Measurements from ENCODE around the gene CACNA1I. TPM values are rescaled to one million over a fixed set of nuclear protein-coding genes. Genes with fewer than 3 reads are reported as not detected.
"Not testable (repeated sequence)": the region's sequence is repeated elsewhere in the genome, so short reads cannot be mapped to it uniquely, and the experiment has no call there.

Gene CACNA1I
- total RNA-seq, 2 donors from 2014 or later: 0.33 to 0.52 TPM

DNA sequence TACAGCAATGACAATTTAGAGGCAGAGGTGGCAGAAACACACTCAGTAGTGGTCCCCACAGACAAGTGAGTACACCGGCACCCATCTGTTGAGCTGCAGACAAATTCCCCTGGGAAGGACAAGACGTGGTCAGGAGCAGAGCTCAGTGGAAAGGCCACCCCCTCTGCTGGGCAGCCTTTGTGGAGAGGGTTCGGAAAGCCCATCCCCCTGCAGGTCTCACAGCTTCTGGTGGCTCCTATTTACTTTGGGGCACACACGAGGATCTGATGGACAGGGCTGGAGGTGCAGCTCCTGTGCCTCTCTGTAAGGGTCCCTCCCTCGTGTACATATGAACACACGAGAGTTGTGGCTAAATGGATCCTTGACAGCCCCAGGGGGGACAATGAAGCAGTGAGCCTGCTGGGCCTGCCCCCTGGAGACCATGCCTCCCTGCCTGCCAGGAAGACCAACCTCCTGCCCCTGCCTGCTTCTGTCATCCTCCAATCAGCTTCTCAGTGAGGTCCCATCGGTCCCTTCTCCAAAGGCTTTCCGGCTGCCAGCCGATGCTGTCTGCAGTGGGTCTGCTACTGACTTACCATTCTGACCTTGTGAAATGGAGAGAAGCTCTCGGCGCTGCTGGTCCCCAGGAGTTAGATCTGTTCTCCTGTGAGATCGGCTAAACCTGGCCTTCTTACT lies 161.5 kb downstream of the CACNA1I start:
- Histone ChIP-seq H3K36me3 (replicated peaks in 1 of 2; ENCODE audit: insufficient read depth in 1 of 2, low read depth in 2 of 2) (no peaks in the 10 kb centered on the region), H3K4me1 (no peaks in the 10 kb centered on the region), H3K27me3 (no peaks in the 10 kb centered on the region), H3K4me3 (no peak overlapping the region), H3K27ac (no peak overlapping the region), H3K9me3 (no peaks in the 10 kb centered on the region)
- ATAC-seq (no peak), DNase-seq (no peak)
- 36 to 44% methylated on average over 10 to 12 of the region's 12 CpGs for WGBS, 2 donors
- intact Hi-C loops (cut with DNase I): no loop called here
- TF ChIP-seq, protein P1, sequence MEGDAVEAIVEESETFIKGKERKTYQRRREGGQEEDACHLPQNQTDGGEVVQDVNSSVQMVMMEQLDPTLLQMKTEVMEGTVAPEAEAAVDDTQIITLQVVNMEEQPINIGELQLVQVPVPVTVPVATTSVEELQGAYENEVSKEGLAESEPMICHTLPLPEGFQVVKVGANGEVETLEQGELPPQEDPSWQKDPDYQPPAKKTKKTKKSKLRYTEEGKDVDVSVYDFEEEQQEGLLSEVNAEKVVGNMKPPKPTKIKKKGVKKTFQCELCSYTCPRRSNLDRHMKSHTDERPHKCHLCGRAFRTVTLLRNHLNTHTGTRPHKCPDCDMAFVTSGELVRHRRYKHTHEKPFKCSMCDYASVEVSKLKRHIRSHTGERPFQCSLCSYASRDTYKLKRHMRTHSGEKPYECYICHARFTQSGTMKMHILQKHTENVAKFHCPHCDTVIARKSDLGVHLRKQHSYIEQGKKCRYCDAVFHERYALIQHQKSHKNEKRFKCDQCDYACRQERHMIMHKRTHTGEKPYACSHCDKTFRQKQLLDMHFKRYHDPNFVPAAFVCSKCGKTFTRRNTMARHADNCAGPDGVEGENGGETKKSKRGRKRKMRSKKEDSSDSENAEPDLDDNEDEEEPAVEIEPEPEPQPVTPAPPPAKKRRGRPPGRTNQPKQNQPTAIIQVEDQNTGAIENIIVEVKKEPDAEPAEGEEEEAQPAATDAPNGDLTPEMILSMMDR (IDR thresholded peaks at IDR 0.05): no peak
- no peak for TF ChIP-seq POLR2A (IDR thresholded peaks at IDR 0.05)

DNA sequence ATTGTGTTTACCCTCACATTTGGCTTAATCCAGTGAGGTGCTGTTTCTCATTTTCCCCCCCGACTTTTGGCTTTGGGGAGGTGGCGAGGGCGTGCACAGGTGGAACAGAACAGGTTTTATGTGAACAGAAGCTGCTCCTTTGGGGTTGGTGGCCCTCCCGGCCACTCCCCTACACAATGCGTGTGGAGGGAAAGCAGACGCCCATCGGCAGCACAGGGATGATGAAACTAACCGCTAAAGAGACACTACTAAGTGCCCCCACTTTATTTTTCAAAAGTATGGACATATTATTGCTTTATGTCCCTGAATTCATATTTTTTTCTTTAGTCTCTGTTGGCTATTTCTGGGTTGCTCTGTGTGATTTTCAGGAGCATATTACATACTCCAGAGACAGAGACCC lies 162.1 kb downstream of the CACNA1I start:
- intact Hi-C loops (cut with DNase I): no loop called here
- Histone ChIP-seq H3K36me3 (replicated peaks in 1 of 2; ENCODE audit: insufficient read depth in 1 of 2, low read depth in 2 of 2) (no peaks in the 10 kb centered on the region), H3K27me3 (no peaks in the 10 kb centered on the region), H3K4me3 (no peak overlapping the region), H3K4me1 (no peaks in the 10 kb centered on the region), H3K9me3 (no peaks in the 10 kb centered on the region), H3K27ac (no peak overlapping the region)
- ATAC-seq (no peak), DNase-seq (no peak)
- WGBS, 2 donors: 64 to 70% methylated on average over 8 of the region's 8 CpGs
- TF ChIP-seq, protein P1 (IDR thresholded peaks at IDR 0.05): no peak
- TF ChIP-seq POLR2A (IDR thresholded peaks at IDR 0.05): no peak

DNA sequence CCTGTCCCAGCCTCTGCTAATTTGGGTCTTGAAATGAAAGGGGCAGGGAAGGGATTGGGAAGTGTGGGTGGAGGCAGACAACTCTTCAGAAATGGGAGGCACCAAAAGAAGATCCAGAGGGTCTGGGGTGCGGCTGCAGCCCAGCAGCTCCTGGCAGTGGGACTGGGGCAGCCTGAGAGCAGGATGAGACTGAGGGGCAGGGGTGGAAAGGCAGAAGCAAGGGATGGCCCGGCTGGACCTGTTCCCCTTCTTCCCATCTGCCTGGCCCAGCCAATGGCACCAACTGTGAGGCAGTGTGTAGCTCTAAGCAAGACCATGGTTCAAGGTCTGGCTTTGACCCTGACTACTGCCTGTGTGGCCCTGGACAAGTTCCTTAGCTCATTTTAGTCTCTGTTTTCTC lies 162.6 kb downstream of the CACNA1I start:
- no peak for TF ChIP-seq POLR2A (IDR thresholded peaks at IDR 0.05)
- TF ChIP-seq, protein P1 (IDR thresholded peaks at IDR 0.05): no peak
- 60 to 64% methylated on average over 1 to 2 of the region's 2 CpGs for WGBS, 2 donors
- intact Hi-C loops (cut with DNase I): no loop called here
- no peaks in the 10 kb centered on the region for H3K9me3 ChIP-seq
- no peak for ATAC-seq
- no peak overlapping the region for H3K4me3 ChIP-seq
- H3K27me3 ChIP-seq: no peaks in the 10 kb centered on the region
- no peak overlapping the region for H3K27ac ChIP-seq
- H3K4me1 ChIP-seq: no peaks in the 10 kb centered on the region
- DNase-seq: no peak
- no peaks in the 10 kb centered on the region for H3K36me3 ChIP-seq (replicated peaks in 1 of 2; ENCODE audit: insufficient read depth in 1 of 2, low read depth in 2 of 2)

DNA sequence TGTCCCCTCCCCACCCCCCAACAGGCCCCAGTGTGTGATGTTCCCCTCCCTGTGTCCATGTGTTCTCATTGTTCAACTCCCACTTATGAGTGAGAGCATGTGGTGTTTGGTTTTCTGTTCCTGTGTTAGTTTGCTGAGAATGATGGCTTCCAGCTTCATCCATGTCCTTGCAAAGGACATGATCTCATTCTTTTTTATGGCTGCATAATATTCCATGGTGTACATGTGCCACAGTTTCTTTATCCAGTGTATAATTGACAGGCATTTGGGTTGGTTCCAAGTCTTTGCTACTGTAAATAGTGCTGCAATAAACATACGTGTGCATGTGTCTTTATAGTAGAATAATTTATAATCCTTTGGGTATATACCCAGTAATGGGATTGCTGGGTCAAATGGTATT lies 163.5 kb downstream of the CACNA1I start:
- DNase-seq; H3K27ac ChIP-seq; H3K27me3 ChIP-seq; H3K36me3 ChIP-seq (replicated peaks in 1 of 2; ENCODE audit: insufficient read depth in 1 of 2, low read depth in 2 of 2); H3K4me3 ChIP-seq; intact Hi-C loops (cut with DNase I); H3K4me1 ChIP-seq; H3K9me3 ChIP-seq; ATAC-seq: not testable (repeated sequence)
- WGBS, 2 donors: 30 to 41% methylated on average over 1 of the region's 1 CpG

DNA sequence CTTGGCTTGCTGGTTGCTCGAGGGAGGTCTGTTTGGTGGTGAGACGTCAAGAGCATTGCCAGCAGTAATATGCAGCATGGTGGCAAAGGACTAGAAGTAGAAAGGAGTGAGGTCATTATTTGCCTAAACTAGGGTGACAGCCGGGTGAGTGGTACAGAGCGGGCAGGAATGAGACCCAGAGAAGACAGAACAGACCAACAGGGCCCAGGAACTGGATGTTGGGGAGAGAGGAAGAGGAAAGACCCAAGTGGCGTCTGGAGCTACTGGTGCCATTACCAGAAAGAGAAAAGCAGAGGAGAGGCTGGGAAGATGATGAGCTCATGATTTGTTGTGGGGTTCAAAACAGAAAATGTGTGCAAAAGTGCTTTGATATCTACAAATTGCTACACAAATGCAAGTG lies 164.3 kb downstream of the CACNA1I start:
- DNase-seq: no peak
- no peak for TF ChIP-seq POLR2A (IDR thresholded peaks at IDR 0.05)
- TF ChIP-seq, protein P1 (IDR thresholded peaks at IDR 0.05): no peak
- no peak overlapping the region for H3K4me3 ChIP-seq
- no peaks in the 10 kb centered on the region for H3K4me1 ChIP-seq
- no peak for ATAC-seq
- no peaks in the 10 kb centered on the region for H3K27me3 ChIP-seq
- H3K36me3 ChIP-seq (replicated peaks in 1 of 2; ENCODE audit: insufficient read depth in 1 of 2, low read depth in 2 of 2): no peaks in the 10 kb centered on the region
- WGBS, 2 donors: 55 to 56% methylated on average over 5 of the region's 5 CpGs
- no peaks in the 10 kb centered on the region for H3K9me3 ChIP-seq
- H3K27ac ChIP-seq: no peak overlapping the region
- intact Hi-C loops (cut with DNase I): no loop called here

Data from body of pancreas (tissue), 4 donors.